ENCODE measurements around the gene ELAVL3.

DNA sequence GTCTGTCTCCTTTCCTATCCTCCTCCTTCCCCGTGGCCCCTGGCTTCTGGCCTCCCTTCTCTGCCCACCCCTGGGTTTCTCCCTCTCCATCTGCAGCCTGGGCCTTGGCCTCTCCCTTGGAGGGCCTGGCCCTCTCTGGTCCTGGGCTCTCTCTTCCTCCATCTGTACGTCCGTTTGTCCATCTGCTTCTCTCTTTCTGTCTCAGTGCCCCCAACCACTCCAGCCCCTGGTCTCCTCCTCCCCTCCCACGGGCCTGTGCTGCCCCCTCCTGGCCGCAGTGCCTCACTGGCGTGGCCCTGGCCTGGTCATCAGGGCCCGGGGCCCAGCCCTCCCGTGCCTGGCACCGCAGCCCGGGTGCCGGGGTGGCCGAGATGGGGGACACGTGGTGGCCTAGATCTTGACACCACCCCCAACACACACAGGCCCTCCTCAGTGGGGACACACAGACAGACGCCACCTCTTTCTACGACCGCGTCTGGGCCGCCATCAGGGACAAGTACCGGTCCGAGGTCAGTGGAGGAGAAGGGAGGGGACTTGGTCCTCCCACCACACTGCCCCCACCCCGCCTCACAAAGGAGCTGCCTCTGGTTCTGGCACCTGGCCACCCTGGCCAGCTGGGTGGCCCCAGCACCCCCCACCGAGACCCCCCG lies 34.1 kb downstream of the ELAVL3 start:
- peak; percentile 86 for TF ChIP-seq CTCF (conservative IDR thresholded peaks at IDR 0.05; ENCODE audit: low read length)
- TF ChIP-seq EZH2phosphoT487 (IDR thresholded peaks at IDR 0.05; ENCODE audit: borderline replicate concordance) = no peak

Measured in Loucy (cell line).